ENCODE measurements around the gene GPC5. TPM values are rescaled to one million over a fixed set of nuclear protein-coding genes. Genes with fewer than 3 reads are reported as not detected.
"Not testable (repeated sequence)": the region's sequence is repeated elsewhere in the genome, so short reads cannot be mapped to it uniquely, and the experiment has no call there.

The GPC5 gene
- total and polyA plus RNA-seq, 10 donors: 0.04 to 0.83 (median 0.26) TPM; not detected in 3

GRCh38 chr13:92873029-92873428 is 1474.6 kb downstream of the GPC5 start:
- no peak for DNase-seq
- Histone ChIP-seq H3K9me3 (peaks cover 0 to 11% (median 0%) of the 10 kb centered on the region in 8 donors), H3K4me1 (no peaks in the 10 kb centered on the region), H3K27me3 (replicated peaks in 1 of 7) (no peaks in the 10 kb centered on the region), H3K36me3 (no peaks in the 10 kb centered on the region), H3K27ac (no peak overlapping the region), H3K4me3 (no peak overlapping the region)
- intact Hi-C loops (cut with DNase I; ENCODE audit: low total_unique reads): no loop called here
- 64 to 80% (median 70%) methylated on average over 3 of the region's 3 CpGs for WGBS, 5 donors
- TF ChIP-seq POLR2AphosphoS5 (IDR thresholded peaks at IDR 0.05) (no peak), CTCF (IDR thresholded peaks at IDR 0.05 in 8 of 11, conservative IDR thresholded peaks at IDR 0.05 in 3 of 11) (no peak), POLR2A (IDR thresholded peaks at IDR 0.05) (no peak)

DNA sequence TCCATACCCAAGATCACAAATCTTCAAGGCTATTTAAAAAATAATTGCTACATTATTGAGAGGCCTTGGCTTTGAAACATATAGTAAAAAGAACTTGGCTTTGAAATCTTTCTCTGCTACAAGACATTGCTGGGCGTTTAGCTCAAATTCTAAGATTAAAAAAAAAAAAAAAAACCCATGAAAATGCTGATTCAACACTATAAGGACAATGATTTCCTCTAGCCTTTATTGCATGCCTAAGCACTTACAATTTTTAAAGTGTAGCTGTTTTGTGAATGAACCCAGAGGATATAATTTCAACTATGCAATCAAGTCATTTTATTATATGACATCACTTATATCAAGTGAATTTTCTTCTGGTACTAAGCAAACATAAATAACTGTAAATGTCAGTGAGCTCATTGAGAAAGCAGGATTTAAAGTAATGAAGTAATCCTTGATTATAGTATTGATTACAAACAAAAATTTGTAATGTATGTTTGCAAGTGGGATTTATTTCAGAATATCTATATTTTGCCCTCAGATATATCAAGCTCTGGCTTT is 1488.2 kb downstream of the GPC5 start:
- no peaks in the 10 kb centered on the region for H3K4me1 ChIP-seq
- H3K27me3 ChIP-seq (replicated peaks in 1 of 7): no peaks in the 10 kb centered on the region
- DNase-seq: no peak
- TF ChIP-seq CTCF (IDR thresholded peaks at IDR 0.05 in 8 of 11, conservative IDR thresholded peaks at IDR 0.05 in 3 of 11): no peak
- no peak for TF ChIP-seq POLR2AphosphoS5 (IDR thresholded peaks at IDR 0.05)
- TF ChIP-seq POLR2A (IDR thresholded peaks at IDR 0.05): no peak
- H3K4me3 ChIP-seq: no peak overlapping the region
- intact Hi-C loops (cut with DNase I; ENCODE audit: low total_unique reads): no loop called here
- WGBS, 5 donors: 44 to 64% (median 57%) methylated on average over 1 of the region's 1 CpG
- no peak overlapping the region for H3K27ac ChIP-seq
- H3K9me3 ChIP-seq: no peaks in the 10 kb centered on the region
- no peaks in the 10 kb centered on the region for H3K36me3 ChIP-seq

- TF ChIP-seq POLR2A (IDR thresholded peaks at IDR 0.05) (no peak), CTCF (IDR thresholded peaks at IDR 0.05 in 8 of 11, conservative IDR thresholded peaks at IDR 0.05 in 3 of 11) (no peak)
- no peaks in the 10 kb centered on the region for H3K27me3 ChIP-seq (replicated peaks in 1 of 7)
- no peak for DNase-seq
- WGBS, 5 donors: 81 to 90% (median 84%) methylated on average over 3 of the region's 3 CpGs
- intact Hi-C loops (cut with DNase I; ENCODE audit: low total_unique reads): no loop called here
- no peaks in the 10 kb centered on the region for H3K4me1 ChIP-seq
- peaks cover 0 to 26% (median 14%) of the 10 kb centered on the region in 8 donors for H3K9me3 ChIP-seq
- H3K36me3 ChIP-seq: no peaks in the 10 kb centered on the region
- H3K4me3 ChIP-seq: no peak overlapping the region
- no peak overlapping the region for H3K27ac ChIP-seq
Observed at GRCh38 chr13:92894447-92894846, 1496.0 kb downstream of the GPC5 start.

GRCh38 chr13:92896842-92897241 is 1498.4 kb downstream of the GPC5 start:
- no peak overlapping the region for H3K4me3 ChIP-seq
- H3K36me3 ChIP-seq: no peaks in the 10 kb centered on the region
- intact Hi-C loops (cut with DNase I; ENCODE audit: low total_unique reads): no loop called here
- no peak overlapping the region for H3K27ac ChIP-seq
- no peaks in the 10 kb centered on the region for H3K4me1 ChIP-seq
- peaks cover 0 to 30% (median 17%) of the 10 kb centered on the region in 8 donors for H3K9me3 ChIP-seq
- DNase-seq: no peak
- TF ChIP-seq CTCF (IDR thresholded peaks at IDR 0.05 in 8 of 11, conservative IDR thresholded peaks at IDR 0.05 in 3 of 11) (no peak), POLR2A (IDR thresholded peaks at IDR 0.05) (no peak), POLR2AphosphoS5 (IDR thresholded peaks at IDR 0.05) (no peak)
- no peaks in the 10 kb centered on the region for H3K27me3 ChIP-seq (replicated peaks in 1 of 7)
- WGBS, 5 donors: 61 to 71% (median 65%) methylated on average over 2 of the region's 2 CpGs

DNA sequence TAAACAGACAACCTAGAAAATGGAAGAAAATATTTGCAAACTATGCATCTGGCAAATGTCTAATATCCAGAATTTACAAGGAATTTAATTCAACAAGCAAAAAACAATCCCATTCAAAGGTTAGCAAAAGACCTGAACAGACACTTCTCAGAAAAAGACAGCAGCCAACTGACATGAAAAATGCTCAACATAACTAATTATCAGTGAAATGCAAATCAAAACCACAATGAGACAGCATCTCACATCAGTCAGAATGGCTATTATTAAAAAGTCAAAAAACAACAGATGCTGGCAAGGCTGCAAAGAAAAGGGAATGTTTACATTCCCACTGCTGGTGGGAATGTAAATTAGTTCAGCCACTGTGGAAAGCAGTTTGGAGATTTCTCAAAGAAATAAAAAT is 1500.5 kb downstream of the GPC5 start:
- H3K9me3 ChIP-seq: peaks cover 0 to 30% (median 17%) of the 10 kb centered on the region in 8 donors
- H3K27ac ChIP-seq; H3K27me3 ChIP-seq (replicated peaks in 1 of 7); H3K36me3 ChIP-seq; H3K4me3 ChIP-seq; DNase-seq; intact Hi-C loops (cut with DNase I; ENCODE audit: low total_unique reads); H3K4me1 ChIP-seq: not testable (repeated sequence)

Measured in spleen (tissue), 11 donors.